Lower leg skin (tissue), 3 donors: ENCODE results near the gene SEMA3A.

Experiments used
- CTCF ChIP-seq, 3 donors: fragments of 450-650 bp; IDR thresholded peaks; one replicate each; pipeline ENCODE4 v1.5.1; 2016; ENCODE audit warnings: antibody characterized with exemption in 3 of 3, mild to moderate bottlenecking in 3 of 3, moderate library complexity in 2 of 3
- POLR2A ChIP-seq, 2 donors: fragments of 450-650 bp; IDR thresholded peaks; one replicate each; pipeline ENCODE4 v1.6.1; 2016 to 2017; ENCODE audit warnings: antibody characterized with exemption in 2 of 2, mild to moderate bottlenecking in 1 of 2, moderate library complexity in 1 of 2

- TF ChIP-seq CTCF (IDR thresholded peaks at IDR 0.05) (no peak), POLR2A (IDR thresholded peaks at IDR 0.05) (no peak)
Measured at GRCh38 chr7:84070770-84071169, 123.8 kb downstream of the SEMA3A start.
